B cell (primary cell): ENCODE data around the gene IQCC.

ENCODE experiments used
- EZH2 ChIP-seq: IDR thresholded peaks from 2 replicates; pipeline ENCODE4 v1.6.1; 2012; ENCODE audit warnings: borderline replicate concordance, low read depth, mild to moderate bottlenecking, moderate library complexity, low read length; ENCODE audit not compliant: insufficient read depth, poor library complexity, severe bottlenecking
- TF ChIP-seq, protein P1 (sequence below): fragments of 200-600 bp; IDR thresholded peaks from one replicate; pipeline ENCODE4 v1.8.0; 2022; ENCODE audit warnings: antibody characterized with exemption, mild to moderate bottlenecking

DNA sequence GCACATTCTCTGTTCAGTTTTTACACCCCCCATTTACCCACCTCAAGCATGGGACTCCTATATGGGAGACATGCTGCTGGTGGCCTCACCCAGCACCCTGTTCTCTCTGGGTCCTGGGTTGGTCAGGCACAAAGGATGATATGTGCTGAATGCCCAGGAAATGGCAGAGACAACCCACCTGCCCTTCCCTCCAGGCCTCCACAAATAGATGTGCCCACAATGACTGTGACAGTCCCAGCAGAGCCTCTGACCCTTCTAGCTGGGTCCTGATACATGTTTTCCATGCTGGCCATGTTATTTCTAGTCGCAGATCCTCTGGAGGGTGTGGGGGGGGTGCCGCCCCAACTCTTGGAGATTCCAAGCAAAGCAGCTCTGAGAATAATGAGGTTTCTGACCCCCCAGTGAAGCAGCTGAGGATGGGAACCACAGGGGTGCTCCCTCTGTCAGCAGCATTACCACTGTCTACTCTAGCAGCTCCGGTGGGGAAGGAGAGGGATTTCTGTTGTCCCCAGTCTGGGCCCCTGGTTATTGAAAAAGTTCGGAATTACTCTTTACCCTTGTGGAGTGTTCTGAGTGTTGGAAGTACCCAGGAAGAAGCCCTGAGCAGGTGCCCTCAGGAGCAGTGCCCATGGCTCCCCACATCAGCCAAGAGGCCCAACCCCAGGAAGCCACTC lies 6.3 kb upstream of the IQCC start:
- TF ChIP-seq, protein P1, sequence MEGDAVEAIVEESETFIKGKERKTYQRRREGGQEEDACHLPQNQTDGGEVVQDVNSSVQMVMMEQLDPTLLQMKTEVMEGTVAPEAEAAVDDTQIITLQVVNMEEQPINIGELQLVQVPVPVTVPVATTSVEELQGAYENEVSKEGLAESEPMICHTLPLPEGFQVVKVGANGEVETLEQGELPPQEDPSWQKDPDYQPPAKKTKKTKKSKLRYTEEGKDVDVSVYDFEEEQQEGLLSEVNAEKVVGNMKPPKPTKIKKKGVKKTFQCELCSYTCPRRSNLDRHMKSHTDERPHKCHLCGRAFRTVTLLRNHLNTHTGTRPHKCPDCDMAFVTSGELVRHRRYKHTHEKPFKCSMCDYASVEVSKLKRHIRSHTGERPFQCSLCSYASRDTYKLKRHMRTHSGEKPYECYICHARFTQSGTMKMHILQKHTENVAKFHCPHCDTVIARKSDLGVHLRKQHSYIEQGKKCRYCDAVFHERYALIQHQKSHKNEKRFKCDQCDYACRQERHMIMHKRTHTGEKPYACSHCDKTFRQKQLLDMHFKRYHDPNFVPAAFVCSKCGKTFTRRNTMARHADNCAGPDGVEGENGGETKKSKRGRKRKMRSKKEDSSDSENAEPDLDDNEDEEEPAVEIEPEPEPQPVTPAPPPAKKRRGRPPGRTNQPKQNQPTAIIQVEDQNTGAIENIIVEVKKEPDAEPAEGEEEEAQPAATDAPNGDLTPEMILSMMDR: no peak
- TF ChIP-seq EZH2: no peak
